ENCODE measurements around the gene CCDC83.
"Not testable (repeated sequence)": the region's sequence is repeated elsewhere in the genome, so short reads cannot be mapped to it uniquely, and the experiment has no call there.

Gene CCDC83

GRCh38 chr11:85886089-85887056 lies 31.2 kb downstream of the CCDC83 start:
- DNase-seq (ENCODE audit: low read depth in 1 of 2, low spot score in 1 of 2): no peak

DNA sequence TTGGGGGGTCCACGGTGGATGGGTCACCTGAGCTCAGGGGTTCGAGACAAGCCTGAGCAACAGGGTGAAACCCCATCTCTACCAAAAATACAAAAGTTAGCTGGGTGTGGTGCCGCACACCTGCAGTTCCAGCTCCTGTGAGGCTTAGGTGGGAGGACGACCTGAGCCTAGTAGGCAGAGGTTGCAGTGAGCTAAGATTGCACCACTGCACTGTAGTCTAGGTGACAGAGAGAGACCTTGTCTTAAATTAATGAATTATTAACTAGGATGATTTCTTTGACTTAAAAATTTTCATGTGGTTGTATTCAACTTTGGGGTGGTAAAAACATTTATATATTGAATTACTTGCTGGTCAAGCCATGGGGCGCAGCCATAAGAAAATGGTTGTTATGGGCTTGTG lies 33.9 kb downstream of the CCDC83 start:
- no peak for DNase-seq (ENCODE audit: low read depth in 1 of 2, low spot score in 1 of 2)

DNA sequence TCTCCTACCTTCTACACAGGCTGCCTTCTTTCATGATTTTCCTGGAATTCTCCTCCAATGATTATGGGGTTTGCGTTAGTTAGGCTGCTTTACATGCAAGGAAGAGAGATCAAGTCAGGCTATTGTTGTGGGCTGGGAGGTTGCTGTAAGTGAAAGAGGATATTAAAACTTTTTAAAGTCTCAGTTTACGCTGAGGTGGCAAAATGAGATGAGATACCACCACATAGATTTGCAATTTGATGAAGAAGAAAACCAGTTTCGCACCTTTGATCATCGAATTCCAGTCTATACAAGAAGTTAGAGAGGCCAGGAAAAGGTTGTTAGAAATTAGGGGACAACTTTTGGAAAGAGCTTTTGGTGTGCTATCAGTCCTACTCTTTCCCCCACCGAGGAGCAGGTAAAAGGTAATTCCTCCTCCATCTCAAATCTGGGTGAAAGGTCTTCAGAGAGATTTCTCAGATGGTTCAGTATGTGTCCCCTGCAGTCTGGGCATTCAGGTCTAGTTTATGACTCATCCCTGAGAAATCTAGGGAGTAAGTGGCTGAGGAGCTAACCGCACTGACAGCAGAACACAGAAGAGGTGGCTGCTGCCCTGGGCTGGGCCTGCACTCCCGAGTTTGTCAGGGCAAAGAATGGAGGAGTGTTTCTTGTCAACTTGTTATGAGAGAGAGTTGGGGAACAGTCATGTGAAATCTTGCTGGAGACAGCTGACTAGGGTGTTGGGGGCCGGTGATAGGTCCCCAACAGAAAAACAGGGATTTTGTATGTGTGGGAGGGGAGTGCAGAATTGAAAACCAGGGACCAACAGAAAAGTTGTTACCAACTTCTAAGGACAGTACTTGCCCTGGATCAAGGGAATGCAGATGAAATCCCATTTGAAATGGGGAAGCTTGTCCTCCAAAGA lies 34.7 kb downstream of the CCDC83 start:
- no peak for DNase-seq (ENCODE audit: low read depth in 1 of 2, low spot score in 1 of 2)

- no peak for DNase-seq (ENCODE audit: low read depth in 1 of 2, low spot score in 1 of 2)
Measured at GRCh38 chr11:85893395-85893794, 38.2 kb downstream of the CCDC83 start.

DNA sequence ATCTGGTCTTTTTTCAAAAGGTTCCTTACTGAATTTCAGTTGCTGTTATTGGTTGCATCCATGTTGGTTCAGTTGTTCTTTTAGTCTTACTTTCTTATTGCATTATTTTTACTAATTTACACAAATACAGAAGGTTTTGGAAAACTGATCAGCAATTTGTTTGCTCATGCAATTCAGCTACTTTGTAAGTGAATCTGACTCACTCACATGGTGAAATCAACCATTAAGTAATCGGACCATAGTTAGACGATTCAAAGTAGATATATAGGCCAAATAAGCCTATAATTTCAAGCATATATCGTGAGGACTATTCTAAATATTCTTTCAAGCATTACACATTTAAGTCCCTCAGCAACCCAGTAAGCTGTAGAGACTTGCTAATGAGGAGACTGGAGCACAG lies 41.7 kb downstream of the CCDC83 start:
- DNase-seq (ENCODE audit: low read depth in 1 of 2, low spot score in 1 of 2): no peak

DNA sequence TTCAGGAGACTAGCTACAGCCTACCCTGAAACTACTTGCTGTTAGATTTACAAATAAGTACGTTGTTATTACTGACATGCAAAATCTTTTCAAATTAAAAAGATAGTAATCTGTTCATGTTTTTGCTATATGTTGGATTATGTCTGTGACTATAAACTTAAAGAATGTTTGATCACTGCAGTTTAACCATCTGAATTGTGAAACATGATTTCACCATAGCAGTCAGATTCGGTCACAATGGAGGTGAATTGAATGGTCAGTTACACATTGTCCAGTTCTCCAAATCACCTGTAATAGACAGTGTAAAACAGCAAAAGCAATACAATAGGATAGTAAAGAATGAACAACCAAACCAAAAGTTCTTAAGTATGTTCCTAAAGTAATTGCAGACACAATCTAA lies 43.3 kb downstream of the CCDC83 start:
- no peak for DNase-seq (ENCODE audit: low read depth in 1 of 2, low spot score in 1 of 2)

DNA sequence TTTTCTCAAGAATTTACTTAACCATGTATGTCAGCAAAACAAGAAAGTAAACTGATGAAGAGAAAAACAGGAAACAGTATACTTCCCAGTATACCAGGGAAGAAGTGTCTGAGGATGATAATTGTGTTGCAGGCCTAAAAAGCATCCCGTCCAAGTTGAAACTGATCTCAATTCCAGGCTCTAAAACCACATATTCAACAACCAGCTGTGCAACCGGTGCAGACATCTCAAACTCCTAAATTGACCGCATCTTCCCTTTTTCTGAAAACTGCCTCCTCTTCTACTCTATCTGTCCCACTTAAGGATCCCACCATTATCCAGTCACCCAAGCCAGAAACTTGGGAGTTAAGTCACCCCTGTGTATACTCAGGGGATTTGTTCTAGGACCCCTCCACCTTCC lies 47.2 kb downstream of the CCDC83 start:
- no peak for DNase-seq (ENCODE audit: low read depth in 1 of 2, low spot score in 1 of 2)

- no peak for DNase-seq (ENCODE audit: low read depth in 1 of 2, low spot score in 1 of 2)
Measured at GRCh38 chr11:85903406-85903805, 48.2 kb downstream of the CCDC83 start.

- DNase-seq (ENCODE audit: low read depth in 1 of 2, low spot score in 1 of 2): no peak
Measured at GRCh38 chr11:85903811-85904210, 48.6 kb downstream of the CCDC83 start.

DNA sequence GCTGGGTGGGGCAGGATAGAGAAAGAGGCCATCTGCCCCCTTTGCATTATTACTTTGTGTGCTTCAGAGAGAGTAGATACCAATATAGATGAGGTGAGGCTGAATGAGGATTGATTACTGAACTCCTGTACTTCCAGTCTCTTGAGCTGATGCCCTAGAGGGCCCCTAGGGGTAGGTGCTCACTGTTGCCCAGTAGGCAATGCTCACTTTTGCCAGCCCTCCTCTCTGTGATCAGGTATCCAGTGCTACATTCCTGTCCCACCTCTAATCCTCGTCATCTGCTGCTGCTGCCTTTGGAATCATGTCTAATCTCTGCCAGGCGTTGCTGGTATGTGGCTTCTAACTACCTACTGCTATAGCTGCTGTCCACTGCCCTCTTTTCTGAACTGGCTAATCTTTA lies 57.2 kb downstream of the CCDC83 start:
- no peak for DNase-seq (ENCODE audit: low read depth in 1 of 2, low spot score in 1 of 2)

GRCh38 chr11:85913513-85913912 lies 58.3 kb downstream of the CCDC83 start:
- DNase-seq (ENCODE audit: low read depth in 1 of 2, low spot score in 1 of 2): no peak

GRCh38 chr11:85914425-85914824 lies 59.2 kb downstream of the CCDC83 start:
- DNase-seq (ENCODE audit: low read depth in 1 of 2, low spot score in 1 of 2): no peak

GRCh38 chr11:85918910-85919794 lies 64.0 kb downstream of the CCDC83 start:
- no peak for DNase-seq (ENCODE audit: low read depth in 1 of 2, low spot score in 1 of 2)

DNA sequence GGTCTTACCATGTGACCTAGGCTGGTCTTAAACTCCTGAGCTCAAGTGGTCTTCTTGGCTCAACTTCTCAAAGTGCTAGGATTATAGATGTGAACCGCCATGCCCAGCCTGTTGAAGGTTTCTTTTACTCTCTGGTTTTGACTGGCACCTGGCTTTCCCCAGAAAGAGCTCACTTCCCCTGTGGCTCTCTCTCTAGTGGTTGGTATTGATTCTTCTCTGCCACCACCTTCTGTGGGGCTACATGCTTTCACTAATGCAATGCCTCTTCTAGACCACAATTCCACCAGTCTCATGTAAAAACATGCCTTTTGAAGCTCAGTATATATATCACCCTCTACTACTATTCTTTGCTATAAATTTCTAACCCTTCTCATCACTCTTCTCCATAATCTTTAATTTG lies 67.2 kb downstream of the CCDC83 start:
- no peak for DNase-seq (ENCODE audit: low read depth in 1 of 2, low spot score in 1 of 2)

DNA sequence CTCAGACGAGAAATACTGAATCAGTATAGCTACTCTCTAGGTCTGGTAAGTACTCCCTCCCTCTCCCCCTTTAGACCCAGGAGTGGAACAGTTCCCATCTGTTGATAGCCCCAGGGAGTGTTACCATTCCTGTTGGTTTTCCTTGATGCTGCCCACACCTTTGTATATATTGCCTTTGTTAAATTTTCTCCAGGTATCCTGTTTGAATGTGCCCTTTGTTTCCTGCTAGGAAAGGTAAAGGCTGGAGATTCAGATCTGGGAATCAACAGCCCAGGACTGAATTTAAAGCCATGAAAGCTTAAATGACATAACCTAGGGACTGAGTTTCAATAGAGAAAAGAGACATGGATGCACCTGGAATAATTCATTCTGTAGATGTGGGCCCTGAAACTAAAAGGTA lies 68.3 kb downstream of the CCDC83 start:
- no peak for DNase-seq (ENCODE audit: low read depth in 1 of 2, low spot score in 1 of 2)

- DNase-seq (ENCODE audit: low read depth in 1 of 2, low spot score in 1 of 2): not testable (repeated sequence)
Measured at GRCh38 chr11:85926653-85927214, 71.6 kb downstream of the CCDC83 start.

DNA sequence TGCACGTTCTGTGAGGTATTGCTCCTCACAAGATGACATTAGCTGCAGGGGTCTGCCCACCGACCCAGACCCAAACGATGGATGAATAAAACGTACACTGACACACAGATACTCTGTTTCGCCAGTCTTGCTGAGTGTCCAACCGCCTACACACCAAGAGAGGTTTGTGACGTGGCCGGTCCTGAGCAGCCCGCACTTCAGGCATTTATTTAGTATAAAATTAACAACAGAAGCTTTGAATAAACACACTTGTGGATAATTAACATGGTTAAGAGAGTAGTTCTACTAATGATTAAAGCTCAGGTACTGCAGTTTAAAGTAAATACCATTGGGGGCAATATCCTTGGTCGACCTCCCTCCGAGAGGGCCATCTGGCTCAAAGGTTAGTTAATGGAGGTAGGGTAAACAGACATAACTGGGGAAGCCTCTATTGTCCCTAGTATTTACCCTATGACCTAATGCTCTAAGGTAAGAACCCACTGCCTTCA lies 75.7 kb downstream of the CCDC83 start:
- DNase-seq (ENCODE audit: low read depth in 1 of 2, low spot score in 1 of 2): no peak

DNA sequence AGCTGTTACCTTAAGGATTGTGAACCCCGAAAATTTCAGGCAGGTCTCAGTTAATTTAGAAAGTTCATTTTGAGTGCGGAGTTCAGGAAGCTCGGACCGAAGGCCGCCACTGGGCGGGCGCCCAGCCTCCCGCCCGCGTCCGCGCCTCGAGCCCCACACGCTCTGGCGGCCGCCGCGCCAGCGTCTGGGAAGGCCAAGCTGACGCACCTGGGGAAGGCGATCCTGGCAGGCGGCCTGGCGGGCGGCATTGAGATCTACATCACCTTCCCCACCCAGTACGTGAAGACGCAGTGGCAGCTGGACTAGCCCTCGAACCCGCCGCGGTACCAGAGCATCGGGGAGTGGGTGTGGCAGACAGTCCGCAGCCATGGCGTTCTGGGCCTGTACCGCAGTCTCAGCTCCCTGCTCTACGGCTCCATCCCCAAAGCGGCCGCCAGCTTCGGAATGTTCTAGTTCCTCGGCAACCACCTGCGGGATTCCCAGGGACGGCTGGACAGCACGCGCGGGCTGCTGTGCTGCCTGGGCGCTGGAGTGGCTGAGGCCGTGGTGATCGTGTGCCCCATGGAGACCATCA lies 79.5 kb downstream of the CCDC83 start:
- no peak for DNase-seq (ENCODE audit: low read depth in 1 of 2, low spot score in 1 of 2)

DNA sequence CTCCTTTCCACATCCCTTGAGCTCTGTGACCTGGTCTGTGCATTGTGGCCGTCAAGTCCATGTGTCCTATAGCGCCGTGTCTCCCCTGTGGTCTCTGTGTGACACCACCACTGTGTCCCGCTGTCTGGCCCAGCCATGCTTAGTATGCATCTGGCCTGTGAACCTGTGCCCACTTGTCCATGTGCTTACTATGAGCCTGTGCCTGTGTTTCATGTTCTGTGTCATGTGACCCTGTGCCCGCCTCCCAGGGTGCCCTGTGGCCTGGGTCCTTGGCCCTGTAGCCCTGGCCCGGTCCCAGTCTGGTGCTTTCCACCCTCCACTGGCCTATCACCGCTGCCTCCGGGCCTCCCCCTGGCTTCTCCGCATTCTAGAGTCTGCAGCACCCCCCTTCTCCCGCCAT lies 80.6 kb downstream of the CCDC83 start:
- no peak for DNase-seq (ENCODE audit: low read depth in 1 of 2, low spot score in 1 of 2)

DNA sequence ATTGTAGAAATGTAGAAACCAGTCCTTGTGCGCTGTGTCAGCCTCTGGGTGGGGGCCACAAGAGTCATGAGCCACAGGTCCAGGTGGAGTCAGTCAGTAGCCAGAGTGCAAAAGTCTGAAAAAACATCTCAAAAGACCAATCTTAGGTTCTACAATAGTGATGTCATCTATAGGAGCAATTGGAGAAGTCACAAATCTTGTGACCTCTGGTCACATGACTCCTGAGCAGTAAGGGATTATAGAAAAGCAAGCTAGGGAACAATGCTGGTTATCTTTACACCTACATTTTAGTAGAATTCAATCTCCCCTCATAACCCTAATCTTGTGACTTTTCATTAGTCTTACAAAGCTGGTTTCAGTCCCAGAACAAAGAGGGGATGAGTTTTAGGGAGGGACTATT lies 82.7 kb downstream of the CCDC83 start:
- no peak for DNase-seq (ENCODE audit: low read depth in 1 of 2, low spot score in 1 of 2)
